GM20431 (cell line): ENCODE data around the gene DCTN4.

Experiments used
- in situ Hi-C: fragments of 300-500 bp; cut with MseI, MboI; formaldehyde crosslinking; loops from one replicate; pipeline ENCODE4 v1.15.0; 2020; ENCODE audit warnings: low sequenced_read_pairs; ENCODE audit not compliant: unreplicated experiment

DCTN4 gene

DNA sequence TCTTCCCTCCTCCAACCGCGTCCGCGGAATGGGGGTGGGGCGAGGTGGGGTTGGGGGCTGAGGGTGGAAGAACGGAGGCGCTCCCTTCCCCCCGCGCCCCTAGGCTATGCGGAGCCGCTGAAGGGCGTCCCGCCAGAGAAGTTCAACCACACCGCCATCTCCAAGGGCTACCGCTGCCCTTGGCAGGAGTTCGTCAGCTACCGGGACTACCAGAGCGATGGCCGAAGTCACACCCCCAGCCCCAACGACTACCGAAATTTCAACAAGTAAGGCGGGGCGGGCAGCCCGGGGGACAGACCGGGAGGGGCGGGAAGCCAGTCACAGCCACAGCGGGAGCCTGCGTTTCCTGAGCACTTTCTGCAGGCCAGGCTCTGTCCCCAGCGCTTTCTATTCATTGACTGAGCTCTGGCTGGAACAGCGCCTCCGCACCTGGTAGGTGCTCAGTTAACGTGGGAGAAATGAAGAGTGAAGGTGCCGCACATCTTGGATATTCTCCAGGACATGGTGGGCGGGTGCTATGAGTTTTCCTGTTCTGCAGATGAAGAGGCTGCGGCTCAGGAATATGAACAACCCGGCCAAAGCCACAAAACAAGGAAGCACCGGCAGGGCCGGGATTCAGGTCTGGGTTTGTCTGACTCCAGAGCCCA is 86.5 kb downstream of the DCTN4 start:
- in situ Hi-C loops: no loop called here

DNA sequence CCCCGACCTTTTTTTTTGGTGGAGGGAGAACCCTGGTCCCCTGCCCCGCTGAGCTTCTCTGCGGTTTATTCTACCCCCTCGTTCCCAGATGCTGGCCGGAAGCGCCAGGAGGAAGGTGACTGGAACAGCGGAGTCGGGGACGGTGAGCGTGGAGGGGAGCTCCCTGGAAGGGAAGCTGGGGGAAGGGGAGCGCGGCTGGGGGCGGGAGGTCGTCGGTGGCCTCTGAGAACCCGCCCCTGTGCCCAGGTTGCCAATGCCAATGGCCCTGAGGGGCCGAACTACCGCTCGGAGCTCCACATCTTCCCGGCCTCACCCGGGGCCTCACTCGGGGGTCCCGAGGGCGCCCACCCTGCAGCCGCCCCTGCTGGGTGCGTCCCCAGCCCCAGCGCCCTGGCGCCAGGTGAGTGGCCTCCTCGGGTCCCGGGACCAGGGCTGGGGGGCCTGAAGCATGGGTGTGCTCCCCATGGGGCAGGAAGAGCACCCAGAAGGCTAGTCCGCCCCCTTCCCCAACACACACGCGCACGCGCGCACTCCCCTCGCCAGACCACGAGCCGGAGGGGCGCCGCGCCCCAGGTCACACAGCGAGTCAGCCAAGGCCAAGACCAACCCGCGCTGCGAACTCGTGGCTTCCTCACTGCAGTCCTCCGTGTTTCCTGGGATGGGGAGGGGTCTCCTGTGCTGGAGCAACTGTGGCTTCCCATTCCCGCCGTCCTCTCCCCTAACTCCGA is 87.1 kb downstream of the DCTN4 start:
- in situ Hi-C loops: no loop called here

DNA sequence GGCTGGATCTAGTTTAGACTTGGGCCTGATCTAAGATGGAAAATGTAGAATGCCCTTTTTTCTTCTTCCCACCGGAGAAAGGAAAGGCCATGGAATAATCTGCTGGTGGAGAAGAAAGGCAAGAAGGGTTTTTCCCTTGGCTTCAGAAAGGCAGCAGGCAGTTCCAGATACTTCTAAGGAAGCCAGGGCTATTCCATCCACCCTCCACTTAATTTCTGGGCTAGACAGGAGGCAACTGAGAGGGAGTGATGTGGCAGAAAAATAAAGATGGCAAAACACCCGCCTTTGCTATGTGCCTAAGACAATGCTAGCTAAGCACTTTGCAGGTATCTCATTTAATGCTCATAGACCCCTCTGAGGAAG is 87.9 kb downstream of the DCTN4 start:
- in situ Hi-C loops: no loop called here

DNA sequence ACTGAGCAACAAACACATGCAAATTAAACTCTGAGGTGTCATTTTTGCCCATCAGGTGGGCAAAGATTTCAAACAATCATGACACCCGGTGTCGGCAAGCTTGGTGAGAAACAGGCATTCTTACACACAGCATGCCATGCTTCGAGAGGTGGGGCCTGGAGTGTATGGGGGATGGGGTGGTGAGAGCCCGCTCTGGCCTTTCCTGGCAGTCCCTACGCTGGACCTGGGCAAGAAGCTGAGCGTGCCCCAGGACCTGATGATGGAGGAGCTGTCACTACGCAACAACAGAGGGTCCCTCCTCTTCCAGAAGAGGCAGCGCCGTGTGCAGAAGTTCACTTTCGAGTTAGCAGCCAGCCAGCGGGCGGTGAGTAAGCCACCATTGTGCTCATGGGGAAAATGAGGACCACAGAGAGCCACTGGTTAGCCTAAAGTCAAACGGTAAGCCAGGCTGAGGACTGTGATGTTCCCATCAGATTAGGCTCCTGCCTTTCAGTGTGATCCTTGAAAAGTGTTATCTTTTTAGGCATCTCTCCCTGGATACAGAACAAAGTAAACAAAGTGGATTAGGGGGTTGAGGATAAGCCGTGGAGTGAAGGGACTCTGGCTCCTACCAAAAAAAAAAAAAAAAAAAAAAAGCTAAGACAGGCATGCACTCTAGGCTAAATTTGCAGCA is 88.4 kb downstream of the DCTN4 start:
- in situ Hi-C loops: no loop called here

DNA sequence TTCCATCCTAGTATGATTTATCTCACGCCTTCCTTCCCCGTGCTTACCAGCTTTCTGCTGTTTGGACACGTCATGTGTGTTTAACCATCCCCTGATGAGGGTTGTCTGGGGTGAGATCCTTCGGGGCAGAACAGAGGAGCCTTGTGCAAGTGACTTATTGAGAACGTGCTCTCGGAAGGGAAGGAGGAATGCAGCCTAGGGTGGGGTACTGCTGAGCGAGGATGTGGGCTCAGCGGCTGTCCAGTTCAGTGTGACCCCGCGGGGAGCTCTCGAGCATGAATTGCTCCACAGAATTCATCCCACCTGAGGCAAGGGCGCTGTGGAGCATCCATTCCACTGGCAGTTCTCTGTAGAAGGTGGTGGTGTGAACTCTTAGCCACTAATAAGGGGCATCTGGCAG is 93.8 kb downstream of the DCTN4 start:
- in situ Hi-C loops: no loop called here

DNA sequence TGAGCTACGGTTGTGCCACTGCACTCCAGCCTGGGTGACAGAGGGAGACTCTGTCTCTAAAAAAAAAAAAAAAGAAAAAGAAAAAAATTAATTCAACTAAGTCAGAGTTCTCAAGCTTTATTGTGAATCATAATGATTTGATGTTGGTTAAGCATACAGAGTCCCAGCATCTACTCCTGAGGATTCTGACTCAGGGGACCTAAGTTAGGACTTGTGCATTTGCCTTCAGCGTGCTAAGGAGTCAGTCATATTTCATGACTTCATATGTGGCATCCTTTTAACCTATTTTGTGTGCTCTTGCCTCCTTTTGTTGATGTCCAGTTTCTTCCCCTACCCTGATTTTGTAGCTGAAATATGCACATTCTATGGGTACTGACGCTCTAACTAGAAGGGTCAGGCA is 94.9 kb downstream of the DCTN4 start:
- in situ Hi-C loops: no loop called here

DNA sequence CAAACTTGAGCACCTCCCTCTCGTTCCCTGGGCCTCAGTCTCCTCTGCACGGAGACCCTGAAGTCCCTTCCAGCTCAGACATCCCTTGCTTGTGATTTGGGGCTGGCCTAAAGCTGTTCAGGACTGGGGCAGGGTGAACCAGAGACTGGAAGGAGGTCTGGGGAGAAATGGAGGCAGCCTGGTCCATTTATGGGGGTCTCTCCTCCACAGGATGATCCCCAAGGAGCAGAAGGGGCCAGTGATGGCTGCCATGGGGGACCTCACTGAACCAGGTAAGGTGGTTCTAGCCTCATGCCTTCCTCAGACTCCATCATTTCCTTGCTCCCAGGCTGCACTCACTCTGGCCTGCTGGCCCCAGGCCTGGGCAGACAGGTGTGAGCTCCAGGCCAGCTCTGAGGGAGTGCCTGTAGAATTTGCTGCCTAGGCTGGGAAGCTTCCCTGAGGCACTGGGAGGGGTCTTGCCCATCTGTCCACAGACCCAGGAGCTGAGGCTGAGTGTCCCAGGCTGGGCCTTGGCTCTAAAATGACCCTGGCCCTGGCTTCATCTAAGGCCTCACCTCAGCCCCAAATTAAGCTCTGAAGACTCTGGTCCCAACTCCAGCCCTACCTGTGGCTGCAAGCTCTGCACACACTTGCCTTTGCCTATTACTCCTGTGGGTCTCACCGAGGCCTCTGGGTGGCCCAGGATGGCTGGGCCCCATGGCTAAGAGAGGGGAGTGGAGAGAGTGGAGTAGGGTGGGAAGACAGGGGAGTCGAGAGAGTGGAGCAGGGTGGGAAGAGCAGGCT is 95.9 kb downstream of the DCTN4 start:
- in situ Hi-C loops: no loop called here

DNA sequence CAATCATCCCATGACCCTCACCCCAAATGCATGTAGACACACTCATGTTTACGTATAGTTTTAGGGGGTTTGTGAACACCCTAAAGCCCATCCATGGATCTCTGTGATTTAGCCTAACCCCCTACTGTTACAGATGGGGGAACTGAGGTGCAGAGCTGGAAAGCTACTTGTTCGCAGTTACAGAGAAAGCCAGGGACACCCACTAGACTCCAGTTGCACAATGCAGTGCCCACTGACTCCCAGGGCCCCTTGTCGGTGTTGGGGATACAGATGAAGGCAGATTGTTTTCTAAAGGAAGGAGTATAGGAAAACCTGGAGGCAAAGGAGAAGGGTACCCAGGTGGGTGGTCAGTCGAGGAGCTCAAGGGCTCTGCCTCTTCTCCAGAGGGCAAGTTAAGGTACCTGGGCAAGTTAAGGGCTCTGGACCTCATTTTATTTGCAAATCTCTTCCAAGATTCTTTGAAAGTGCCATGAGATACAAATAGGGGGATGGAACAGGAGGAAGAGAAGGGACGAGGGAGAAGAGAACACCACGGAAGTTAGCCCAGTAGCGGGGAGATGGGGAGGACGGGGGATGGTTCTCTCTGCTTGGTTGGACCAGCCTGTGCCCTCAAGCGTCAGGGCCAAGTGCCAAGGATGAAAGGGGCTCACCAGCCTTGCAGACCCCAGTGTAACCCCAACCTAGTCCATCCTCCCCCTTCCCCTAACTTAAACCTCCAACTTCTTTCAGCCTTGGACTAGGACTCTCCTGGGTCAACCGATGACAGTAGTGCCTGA is 96.8 kb downstream of the DCTN4 start:
- in situ Hi-C loops: no loop called here

DNA sequence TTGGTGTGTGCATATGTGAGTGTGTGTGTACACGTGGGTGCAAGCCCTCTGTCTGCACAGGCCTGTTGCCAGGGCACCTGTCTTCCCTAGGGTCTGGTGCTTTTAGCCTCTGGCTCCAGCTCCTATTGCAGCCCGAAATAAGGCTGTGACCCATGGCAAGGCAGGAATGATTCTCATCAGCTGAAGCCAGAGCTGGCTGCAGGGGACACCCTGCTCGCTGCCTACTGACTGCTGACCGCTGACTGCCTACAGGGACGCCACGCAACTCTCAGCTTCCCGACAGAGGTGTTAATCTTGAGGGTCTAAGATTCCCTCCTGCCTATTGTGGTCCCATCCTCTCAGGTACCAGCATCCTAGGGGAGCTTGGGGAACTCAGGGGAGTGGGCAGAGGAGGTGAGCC is 97.7 kb downstream of the DCTN4 start, which contains the start of gene MYOZ3:
MYOZ3 (plus strand) TSS at position 166 of the 400 bp plus-strand sequence. CDS start 1,691 bp downstream, outside the sequence.
- in situ Hi-C loops: no loop called here

DNA sequence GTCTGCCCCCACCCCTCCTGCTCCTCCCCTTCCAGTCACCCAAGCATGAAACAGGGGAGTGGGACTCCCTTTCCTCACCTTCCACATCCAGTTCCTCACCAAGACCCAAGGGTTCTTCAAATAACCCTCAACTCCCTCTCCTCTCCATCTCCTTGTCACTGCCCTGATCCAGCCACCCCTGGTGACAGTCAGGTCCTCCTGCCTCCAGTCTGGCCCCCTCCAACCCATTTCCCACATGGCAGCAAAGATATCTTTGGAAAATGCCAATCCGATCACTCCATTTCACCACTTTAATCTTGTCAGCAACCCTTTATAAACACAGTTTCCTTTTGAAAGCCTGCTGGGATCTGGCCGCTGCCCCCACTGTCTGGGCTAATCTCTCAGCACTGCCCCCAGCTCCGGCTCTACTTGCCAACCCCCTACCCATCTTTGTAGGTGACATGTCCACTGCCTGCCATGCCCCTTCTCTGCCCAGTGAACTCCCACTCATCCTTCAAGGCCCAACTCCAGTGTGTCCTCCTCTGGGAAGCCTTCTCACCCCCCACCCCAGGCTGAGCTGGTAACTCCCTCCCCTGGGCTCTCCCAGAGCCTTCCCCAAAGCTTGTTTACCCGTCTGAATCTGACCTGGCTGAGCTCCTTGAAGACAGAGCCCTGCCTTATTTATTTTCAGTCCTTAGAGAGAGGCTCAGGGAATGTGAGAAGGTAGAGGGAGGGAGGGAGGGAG is 98.5 kb downstream of the DCTN4 start:
- in situ Hi-C loops: no loop called here

DNA sequence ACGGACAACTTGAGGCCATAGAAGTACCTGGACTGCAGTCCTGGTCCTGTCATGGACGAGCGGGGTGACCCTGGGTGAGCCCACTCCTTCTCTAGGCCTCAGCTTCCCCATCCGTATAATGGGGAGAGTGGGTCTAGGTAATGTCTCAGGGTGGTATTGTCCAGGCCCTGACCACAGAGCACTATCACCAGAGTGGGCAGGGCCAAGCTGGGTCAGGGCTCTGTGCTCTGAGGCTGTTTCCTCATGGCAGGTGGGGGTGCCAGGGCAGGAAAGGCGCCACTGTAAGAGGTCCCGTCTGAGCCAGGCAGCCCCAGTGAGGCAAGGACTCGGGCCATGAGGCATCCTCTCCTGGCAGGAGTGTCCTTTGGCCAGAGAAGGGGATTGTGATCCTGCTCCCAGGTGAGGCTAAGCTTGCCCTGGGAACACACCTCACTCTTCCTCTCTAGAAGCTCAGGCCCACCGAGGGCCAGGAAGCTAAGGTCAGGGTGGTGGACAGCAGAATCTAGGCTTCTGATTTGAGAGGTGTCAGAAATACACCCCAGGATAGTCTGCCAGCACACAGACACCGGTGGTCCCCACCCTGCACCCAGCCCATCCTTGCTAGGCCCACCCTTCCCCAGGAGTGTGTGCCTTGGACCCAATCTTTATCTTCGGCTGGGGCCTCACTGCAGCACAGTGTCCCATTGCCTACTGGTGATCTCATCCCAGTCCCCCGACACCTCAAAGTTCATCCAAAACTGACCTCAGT is 99.3 kb downstream of the DCTN4 start:
- in situ Hi-C loops: no loop called here

DNA sequence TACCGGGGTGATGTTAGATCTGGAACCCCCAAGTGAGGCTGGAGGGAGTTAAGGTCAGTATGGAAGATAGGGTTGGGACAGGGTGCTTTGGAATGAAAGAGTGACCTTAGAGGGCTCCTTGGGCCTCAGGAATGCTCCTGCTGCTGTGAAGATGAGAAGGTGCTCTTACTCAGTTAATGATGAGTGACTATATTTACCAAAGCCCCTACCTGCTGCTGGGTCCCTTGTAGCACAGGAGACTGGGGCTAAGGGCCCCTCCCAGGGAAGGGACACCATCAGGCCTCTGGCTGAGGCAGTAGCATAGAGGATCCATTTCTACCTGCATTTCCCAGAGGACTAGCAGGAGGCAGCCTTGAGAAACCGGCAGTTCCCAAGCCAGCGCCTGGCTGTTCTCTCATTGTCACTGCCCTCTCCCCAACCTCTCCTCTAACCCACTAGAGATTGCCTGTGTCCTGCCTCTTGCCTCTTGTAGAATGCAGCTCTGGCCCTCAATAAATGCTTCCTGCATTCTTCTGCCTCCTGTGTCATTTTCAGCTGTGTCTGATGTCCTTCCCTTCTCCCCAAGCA is 100.0 kb downstream of the DCTN4 start:
- in situ Hi-C loops: no loop called here
